K562 (cell line): ENCODE data around the gene PSMD9. TPM values are rescaled to one million over a fixed set of nuclear protein-coding genes. Genes with fewer than 3 reads are reported as not detected.

Source experiments
- ATF1 ChIP-seq, 2 experiments: fragments of 450-650 bp in 1 of 2; IDR thresholded peaks; 2 replicates each; pipeline ENCODE4 v1.6.1; 2016; ENCODE audit warnings: missing compliant biosample characterization in 1 of 2, missing genetic modification characterization in 1 of 2
- ELK3 ChIP-seq: fragments of 450-650 bp; formaldehyde crosslinking; IDR thresholded peaks from 2 replicates; pipeline ENCODE4 v1.4.0; 2020; ENCODE audit warnings: mild to moderate bottlenecking
- FOSL1 ChIP-seq: fragments of 200-800 bp; sonication (Bioruptor generic); conservative IDR thresholded peaks from 2 replicates; pipeline ENCODE4 v1.6.1; 2016; ENCODE audit warnings: missing genetic modification characterization, missing compliant biosample characterization
- FOXK2 ChIP-seq, 2 experiments: fragments of 450-650 bp; IDR thresholded peaks in 1 of 2; conservative IDR thresholded peaks in 1 of 2; 2 replicates each; pipeline ENCODE4 v1.6.1; 2016; ENCODE audit warnings: low read depth in 2 of 2, mild to moderate bottlenecking in 1 of 2
- HNRNPUL1 ChIP-seq: fragments of 200-400 bp; formaldehyde crosslinking; IDR thresholded peaks from 2 replicates; pipeline ENCODE4 v1.6.1; 2017; ENCODE audit warnings: low read length
- KHSRP ChIP-seq: fragments of 450-650 bp; IDR thresholded peaks from 2 replicates; pipeline ENCODE4 v1.6.1; 2017
- NFE2 ChIP-seq: IDR thresholded peaks from 2 replicates; pipeline ENCODE4 v1.6.1; 2014; ENCODE audit warnings: antibody characterized with exemption, low read depth
- RERE ChIP-seq: sonication (generic); formaldehyde crosslinking; IDR thresholded peaks from 2 replicates; pipeline ENCODE4 v1.8.0; 2023; ENCODE audit warnings: missing genetic modification reagents, mild to moderate bottlenecking, borderline replicate concordance
- RHOXF2B ChIP-seq: fragments of 250-450 bp; sonication (Bioruptor Pico); conservative IDR thresholded peaks from 2 replicates; pipeline ENCODE4 v1.5.1; 2021
- TFE3 ChIP-seq: fragments of 450-650 bp; formaldehyde crosslinking; IDR thresholded peaks from 2 replicates; pipeline ENCODE4 v1.4.0; 2020; ENCODE audit warnings: mild to moderate bottlenecking, mixed read lengths
- ZNF280B ChIP-seq: fragments of 250-450 bp; sonication (Bioruptor Pico); IDR thresholded peaks from 2 replicates; pipeline ENCODE4 v1.5.1; 2021; ENCODE audit warnings: mild to moderate bottlenecking
- ZNF639 ChIP-seq, 2 experiments: fragments of 200-800 bp in 1 of 2; sonication (Bioruptor generic) in 1 of 2; sonication (generic) in 1 of 2; formaldehyde crosslinking in 1 of 2; IDR thresholded peaks in 1 of 2; conservative IDR thresholded peaks in 1 of 2; 2 replicates each; pipeline versions ENCODE4 v1.5.0 to v1.6.1; 2016 to 2020; ENCODE audit warnings: missing compliant biosample characterization in 1 of 2, missing genetic modification characterization in 1 of 2, missing genetic modification reagents in 1 of 2
- ZNF785 ChIP-seq: fragments of 250-450 bp; sonication (Bioruptor Pico); IDR thresholded peaks from 2 replicates; pipeline ENCODE4 v1.4.0; 2020; ENCODE audit warnings: mild to moderate bottlenecking
- ZNF79 ChIP-seq: fragments of 250-450 bp; sonication (Bioruptor Pico); IDR thresholded peaks from 2 replicates; pipeline ENCODE4 v1.4.0; 2020; ENCODE audit warnings: low read depth, mild to moderate bottlenecking, moderate library complexity
- ZSCAN32 ChIP-seq: fragments of 450-650 bp; formaldehyde crosslinking; IDR thresholded peaks from 2 replicates; pipeline ENCODE4 v1.4.0; 2020; ENCODE audit warnings: mild to moderate bottlenecking, moderate library complexity
- polyA plus RNA-seq, 8 experiments: library from polyadenylated mRNA; depleted of rRNA in 4 of 8; stranded (reverse) in 5 of 8; unstranded in 3 of 8; fragments of >200 nt; fragmentation: Nextera tagmentation in 2 of 8; fragmentation: Illumina TruSeq in 1 of 8; extraction: Ambion mirVana in 2 of 8; extraction: Trizol in 1 of 8; gene quantifications; 2 replicates each; pipeline versions ENCODE4 v1.2.1 to v1.2.3, GENCODE V29; 2011 to 2014; ENCODE audit warnings: inconsistent platforms in 1 of 8, missing spikeins in 1 of 8
- total RNA-seq, 7 experiments: library from RNA; depleted of rRNA in 6 of 7; stranded (reverse); fragments of >200 nt in 6 of 7; fragmentation: Illumina TruSeq in 2 of 7; extraction: Trizol in 2 of 7; gene quantifications; 2 replicates each; pipeline versions ENCODE4 v1.2.1 to v1.2.3, GENCODE V29; 2011 to 2021; ENCODE audit warnings: low replicate concordance in 1 of 7

The PSMD9 gene
- total and polyA plus RNA-seq, 9 of the 15 experiments (the other 6 are each of a cell fraction or from before 2014, with no cell fraction given), result 12.2 to 143 (median 61.3) TPM

- TF ChIP-seq HNRNPUL1 (no peak), NFE2 (peak; percentile 67), ZNF639 (CRISPR knock-in tag; conservative IDR thresholded peaks at IDR 0.05 in 1 of 2, IDR thresholded peaks at IDR 0.05 in 1 of 2) (peak in 1 of 2 experiments; percentile 87; a peak in 2 of 4 replicates), FOSL1 (peak; percentile 98), KHSRP (no peak), ELK3 (CRISPR knock-in tag) (no peak), TFE3 (CRISPR knock-in tag) (0 out of 2 replicates have a peak, but pooled peaks have one; percentile 19), RERE (peak; percentile 59; the same call in 1 of the 2 replicates), ATF1 (CRISPR knock-in tag; IDR thresholded peaks at IDR 0.05) (no peak; the same call in 1 of the 2 replicates), ATF1 (tag; IDR thresholded peaks at IDR 0.05) (peak; percentile 90), ZNF280B (CRISPR knock-in tag) (no peak), ZSCAN32 (CRISPR knock-in tag) (0 out of 2 replicates have a peak, but pooled peaks have one; percentile 45), FOXK2 (conservative IDR thresholded peaks at IDR 0.05 in 1 of 2, IDR thresholded peaks at IDR 0.05 in 1 of 2; ENCODE audit: low read depth in 2 of 2) (peak; percentile 96), ZNF79 (CRISPR knock-in tag) (no peak), ZNF785 (CRISPR knock-in tag) (no peak), RHOXF2B (no peak; the same call in 1 of the 2 replicates)
These were observed at the start of gene PSMD9 (continued) for GRCh38 chr12:121888478-121889273.
